ENCODE results near the gene UTY. TPM values are rescaled to one million over a fixed set of nuclear protein-coding genes. Genes with fewer than 3 reads are reported as not detected.

The UTY gene
- total and polyA plus RNA-seq, 2 donors (not counting 3 experiments of a cell fraction or from before 2014, with no cell fraction given), result 4.8 to 17.9 TPM

DNA sequence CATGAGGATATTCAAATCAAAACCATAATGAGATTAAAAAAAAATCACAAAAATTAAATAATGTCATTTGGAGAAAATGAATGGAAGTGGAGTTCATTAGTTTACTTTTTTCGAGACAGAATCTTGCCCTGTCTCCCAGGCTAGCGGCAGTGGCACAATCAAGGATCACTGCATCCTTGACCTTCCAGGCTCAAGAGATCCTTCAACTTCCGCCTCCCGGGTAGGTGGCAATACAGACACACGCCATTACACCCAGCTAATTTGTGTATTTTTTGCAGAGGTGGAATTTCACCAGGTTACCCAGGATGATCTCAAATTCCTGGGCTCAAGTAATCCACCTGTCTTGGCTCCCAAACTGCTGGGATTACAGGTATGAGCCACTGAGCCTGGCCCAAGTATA is 236.1 kb downstream of the UTY start:
- no peaks in the 10 kb centered on the region for H4K20me1 ChIP-seq (replicated peaks; ENCODE audit: control insufficient read depth, extremely low read depth, insufficient read depth, low read length)
- H3K4me3 ChIP-seq (replicated peaks in 1 of 3; ENCODE audit: insufficient read depth in 1 of 3, low read depth in 1 of 3, low read length in 3 of 3), result no peak overlapping the region
- H3K4me1 ChIP-seq (ENCODE audit: control insufficient read depth, extremely low read depth, insufficient read depth, low read length), result no peaks in the 10 kb centered on the region
- FAIRE-seq (no peak), DNase-seq (ENCODE audit: low read depth, low spot score) (no peak)
- dilution Hi-C loops (cut with MboI; ENCODE audit: extremely low pct_ligation_motif_present, low sequenced_read_pairs), result no loop called here
- H3K9ac ChIP-seq (replicated peaks; ENCODE audit: extremely low read depth, insufficient read depth, low read length), result no peak overlapping the region
- CTCF ChIA-PET, result interaction anchor here (1.4 kb wide), 1 partner anchor 10 kb away, joined by 3 read pairs; no protein-coding TSS in a partner anchor
- no peaks in the 10 kb centered on the region for H3K9me3 ChIP-seq (replicated peaks; ENCODE audit: control insufficient read depth, insufficient read depth, low read length)
- no peaks in the 10 kb centered on the region for H3K36me3 ChIP-seq (ENCODE audit: control insufficient read depth in 2 of 2, extremely low read depth in 1 of 2, insufficient read depth in 2 of 2, low read length in 2 of 2)
- H3K4me2 ChIP-seq (ENCODE audit: insufficient read depth, low read length), result no peak overlapping the region
- no peaks in the 10 kb centered on the region for H3K27me3 ChIP-seq (ENCODE audit: control insufficient read depth in 2 of 2, insufficient read depth in 2 of 2, low read length in 2 of 2)
- TF ChIP-seq FOS (IDR thresholded peaks at IDR 0.05; ENCODE audit: borderline replicate concordance, insufficient read depth, low read length) (no peak), POLR2A (IDR thresholded peaks at IDR 0.05; ENCODE audit: low read depth, low read length) (no peak), MYC (IDR thresholded peaks at IDR 0.05; ENCODE audit: low read depth, low read length) (no peak), GATA2 (IDR thresholded peaks at IDR 0.05; ENCODE audit: insufficient read depth, insufficient read length, low read depth, low read length) (no peak), POLR2AphosphoS5 (IDR thresholded peaks at IDR 0.05; ENCODE audit: insufficient read depth, low read depth, low read length) (no peak), EZH2 (IDR thresholded peaks at IDR 0.05; ENCODE audit: borderline replicate concordance, low read depth, low read length, severe bottlenecking) (no peak), JUN (IDR thresholded peaks at IDR 0.05; ENCODE audit: borderline replicate concordance, insufficient read depth, insufficient read length, low read depth) (no peak)
- TF ChIP-seq, protein P1, sequence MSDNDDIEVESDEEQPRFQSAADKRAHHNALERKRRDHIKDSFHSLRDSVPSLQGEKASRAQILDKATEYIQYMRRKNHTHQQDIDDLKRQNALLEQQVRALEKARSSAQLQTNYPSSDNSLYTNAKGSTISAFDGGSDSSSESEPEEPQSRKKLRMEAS (IDR thresholded peaks at IDR 0.05; ENCODE audit: insufficient read depth, insufficient read length), result no peak
- TF ChIP-seq, protein P2, sequence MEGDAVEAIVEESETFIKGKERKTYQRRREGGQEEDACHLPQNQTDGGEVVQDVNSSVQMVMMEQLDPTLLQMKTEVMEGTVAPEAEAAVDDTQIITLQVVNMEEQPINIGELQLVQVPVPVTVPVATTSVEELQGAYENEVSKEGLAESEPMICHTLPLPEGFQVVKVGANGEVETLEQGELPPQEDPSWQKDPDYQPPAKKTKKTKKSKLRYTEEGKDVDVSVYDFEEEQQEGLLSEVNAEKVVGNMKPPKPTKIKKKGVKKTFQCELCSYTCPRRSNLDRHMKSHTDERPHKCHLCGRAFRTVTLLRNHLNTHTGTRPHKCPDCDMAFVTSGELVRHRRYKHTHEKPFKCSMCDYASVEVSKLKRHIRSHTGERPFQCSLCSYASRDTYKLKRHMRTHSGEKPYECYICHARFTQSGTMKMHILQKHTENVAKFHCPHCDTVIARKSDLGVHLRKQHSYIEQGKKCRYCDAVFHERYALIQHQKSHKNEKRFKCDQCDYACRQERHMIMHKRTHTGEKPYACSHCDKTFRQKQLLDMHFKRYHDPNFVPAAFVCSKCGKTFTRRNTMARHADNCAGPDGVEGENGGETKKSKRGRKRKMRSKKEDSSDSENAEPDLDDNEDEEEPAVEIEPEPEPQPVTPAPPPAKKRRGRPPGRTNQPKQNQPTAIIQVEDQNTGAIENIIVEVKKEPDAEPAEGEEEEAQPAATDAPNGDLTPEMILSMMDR (IDR thresholded peaks at IDR 0.05; ENCODE audit: extremely low read depth in 1 of 2, insufficient read depth in 1 of 2, low read depth in 1 of 2, low read length in 2 of 2), result no peak
- no peak overlapping the region for H2AFZ ChIP-seq (ENCODE audit: low read depth, low read length)
- POLR2A ChIA-PET, result no interaction called here
- H3K27ac ChIP-seq (ENCODE audit: insufficient read depth, low read depth, low read length), result no peak overlapping the region
- intact Hi-C loops (cut with micrococcal nuclease), result no loop called here
- H3K9me1 ChIP-seq (replicated peaks; ENCODE audit: control insufficient read depth, extremely low read depth, insufficient read depth, low read length), result no peaks in the 10 kb centered on the region
- BruUV-seq (replicated peaks), result no TSS peak
- no peaks in the 10 kb centered on the region for H3K79me2 ChIP-seq (ENCODE audit: control insufficient read depth, insufficient read depth, low read length)
